NCI-H524 (cell line): ENCODE results near the gene MIOX.

Experiments used
- DNase-seq, 2 experiments: peaks; one replicate each; lab custom pipeline; 2025; lab: John Stamatoyannopoulos, UW

MIOX gene

GRCh38 chr22:50490531-50491308 lies 4.1 kb downstream of the MIOX start:
- no peak for DNase-seq

- DNase-seq: no peak
Observed at GRCh38 chr22:50497093-50497492, 10.4 kb downstream of the MIOX start.

- DNase-seq: peak; percentile 36 to 86
Observed at GRCh38 chr22:50498322-50498890, 11.7 kb downstream of the MIOX start.

- no peak for DNase-seq
Observed at GRCh38 chr22:50500452-50500851, 13.8 kb downstream of the MIOX start.

GRCh38 chr22:50502096-50502495 lies 15.4 kb downstream of the MIOX start:
- DNase-seq: no peak

GRCh38 chr22:50502628-50503474 lies 16.2 kb downstream of the MIOX start:
- DNase-seq: no peak

DNA sequence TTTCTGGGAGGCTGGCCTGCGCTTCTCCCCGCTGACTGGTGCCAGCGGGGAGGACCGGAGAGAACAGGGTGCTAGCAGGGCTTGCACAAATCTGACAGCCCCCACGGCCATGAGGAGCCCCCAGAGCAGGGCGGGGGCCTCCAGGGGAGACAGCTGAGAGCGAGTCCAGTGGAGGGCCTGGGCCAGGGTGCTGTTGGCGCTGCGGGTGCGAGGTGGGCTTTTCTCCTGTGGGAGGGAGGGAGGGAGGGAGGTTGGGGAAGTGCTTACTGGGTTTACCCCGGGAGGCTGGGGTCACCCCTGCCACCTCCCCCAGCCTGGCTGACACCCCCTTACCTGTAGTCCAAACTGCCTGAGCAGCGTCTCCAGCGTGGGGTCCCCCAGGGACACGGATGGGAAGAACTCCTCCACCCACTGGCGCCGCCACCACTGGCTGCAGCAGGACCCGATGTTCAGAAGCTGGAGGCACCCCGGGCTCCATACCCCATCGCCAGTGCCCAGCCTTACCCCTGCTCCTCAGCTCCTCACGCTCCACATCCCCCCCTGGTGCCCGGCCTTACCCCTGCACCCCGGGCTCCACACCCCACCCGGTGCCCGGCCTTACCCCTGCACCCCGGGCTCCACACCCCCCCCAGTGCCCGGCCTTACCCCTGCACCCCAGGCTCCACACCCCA lies 17.0 kb downstream of the MIOX start:
- DNase-seq: no peak

DNA sequence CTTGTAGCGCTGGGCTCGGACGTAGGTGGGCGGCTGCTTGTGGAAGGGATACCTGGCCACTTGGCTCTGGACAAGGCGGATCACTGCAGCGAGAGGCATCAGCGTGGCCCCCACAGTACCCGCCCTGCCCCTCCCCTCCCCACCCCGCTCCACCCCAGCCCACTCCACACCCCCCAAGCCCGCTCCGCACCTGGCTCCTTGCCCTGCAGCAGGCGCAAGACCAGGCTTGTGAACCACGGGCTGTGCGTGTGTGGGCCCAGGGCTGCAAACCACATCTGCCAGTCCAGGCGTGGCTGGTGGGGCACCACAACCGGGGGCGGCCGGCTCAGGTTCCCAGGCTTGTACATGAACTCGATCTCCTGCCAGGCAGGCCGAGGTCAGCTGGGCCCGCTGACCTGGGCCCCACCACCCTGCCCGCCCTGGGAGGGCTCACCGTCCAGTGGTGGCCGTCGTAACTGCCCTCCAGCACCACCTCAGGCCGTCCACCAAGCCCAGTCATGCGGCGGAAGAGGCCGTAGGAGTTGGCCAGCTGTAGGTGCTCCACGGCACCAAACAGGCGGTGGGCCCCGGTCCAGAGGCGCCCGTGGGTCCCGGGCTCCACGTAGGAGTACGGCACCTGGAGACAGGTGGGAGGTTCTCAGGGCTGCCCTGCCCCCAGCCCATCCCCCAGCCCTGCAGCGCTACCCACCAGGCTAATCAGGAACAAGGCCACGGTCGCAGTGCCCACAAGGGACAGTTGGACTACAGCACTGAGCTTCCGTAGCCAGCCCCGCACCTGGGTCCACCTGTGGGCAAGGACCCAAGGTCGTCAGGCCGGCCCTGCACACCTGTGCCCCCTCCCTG lies 17.9 kb downstream of the MIOX start:
- DNase-seq: no peak

- DNase-seq: no peak
Observed at GRCh38 chr22:50505276-50505775, 18.7 kb downstream of the MIOX start.

- DNase-seq: no peak
Observed at GRCh38 chr22:50505776-50506610, 19.3 kb downstream of the MIOX start.

- peak in 1 of 2 experiments; percentile 35 for DNase-seq
Observed at GRCh38 chr22:50506611-50507420, 20.2 kb downstream of the MIOX start.

- DNase-seq: no peak
Observed at GRCh38 chr22:50507421-50507990, 20.8 kb downstream of the MIOX start, which contains the start of gene LMF2. Gene LMF2 (minus strand): TSS chr22:50507702. CDS start chr22:50507675, 27 bp downstream.

DNA sequence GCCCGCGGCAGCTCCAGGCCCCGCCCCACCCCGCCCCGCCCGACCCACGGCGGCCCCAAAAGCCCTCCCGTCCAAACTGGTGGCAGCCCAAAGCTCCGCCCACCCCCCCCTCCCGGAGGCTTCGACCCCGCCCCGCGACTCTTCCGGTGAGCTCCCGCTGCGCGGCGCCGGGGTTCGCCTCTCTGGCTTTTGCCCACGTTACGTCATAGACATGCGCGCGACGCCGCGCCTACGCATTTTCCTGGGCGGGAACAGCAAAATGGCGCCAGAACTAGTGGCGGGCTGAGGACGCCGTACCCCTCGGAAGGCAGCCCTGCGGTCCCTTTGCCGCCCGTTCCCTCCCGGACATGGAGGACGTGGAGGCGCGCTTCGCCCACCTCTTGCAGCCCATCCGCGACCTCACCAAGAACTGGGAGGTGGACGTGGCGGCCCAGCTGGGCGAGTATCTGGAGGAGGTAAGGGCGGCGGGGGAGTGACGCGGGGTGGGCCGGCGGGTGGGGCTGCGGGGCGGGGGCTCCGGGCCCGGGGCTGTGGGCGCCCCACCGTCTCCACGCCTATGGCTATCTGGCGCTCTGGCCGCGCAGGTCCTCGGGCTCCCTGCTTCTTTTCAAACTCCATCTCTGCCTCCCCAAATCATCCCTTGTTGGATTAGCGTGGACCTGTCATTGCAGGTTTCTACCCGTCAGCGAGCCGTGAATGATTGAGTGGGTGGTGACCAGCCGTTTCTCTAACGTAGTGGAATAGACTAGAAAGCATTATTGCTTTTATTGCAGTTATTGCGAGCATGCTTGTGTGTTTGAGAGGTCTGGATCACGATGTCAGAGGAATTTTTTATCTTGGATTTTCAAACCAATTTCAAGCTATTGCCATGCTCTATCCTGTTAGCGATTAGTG lies 21.6 kb downstream of the MIOX start, which contains the start of gene NCAPH2:
NCAPH2 (plus strand) TSS at position 234 of the 894 bp plus-strand sequence; CDS start at position 348, 114 bp downstream.
- peak; percentile 94 to 98 for DNase-seq

DNA sequence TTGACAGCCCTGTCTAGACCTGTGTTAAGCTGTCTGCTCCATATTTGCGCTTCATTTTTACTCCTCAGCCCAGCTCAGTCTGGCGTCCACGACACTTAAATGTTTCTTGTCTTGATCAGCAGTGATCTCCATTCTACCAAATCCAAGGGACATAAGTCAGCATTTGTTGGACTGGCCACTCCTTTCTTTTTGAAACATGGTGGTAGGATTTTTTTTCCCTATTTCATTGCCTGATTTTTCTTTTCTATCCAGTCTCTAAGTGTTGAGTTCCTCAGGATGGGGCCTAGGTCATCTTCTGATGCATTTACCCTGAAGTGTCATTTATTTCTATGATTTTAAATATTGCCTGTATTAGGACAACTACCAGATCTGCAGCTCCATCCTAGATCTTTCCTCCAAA lies 22.2 kb downstream of the MIOX start:
- DNase-seq: no peak

DNA sequence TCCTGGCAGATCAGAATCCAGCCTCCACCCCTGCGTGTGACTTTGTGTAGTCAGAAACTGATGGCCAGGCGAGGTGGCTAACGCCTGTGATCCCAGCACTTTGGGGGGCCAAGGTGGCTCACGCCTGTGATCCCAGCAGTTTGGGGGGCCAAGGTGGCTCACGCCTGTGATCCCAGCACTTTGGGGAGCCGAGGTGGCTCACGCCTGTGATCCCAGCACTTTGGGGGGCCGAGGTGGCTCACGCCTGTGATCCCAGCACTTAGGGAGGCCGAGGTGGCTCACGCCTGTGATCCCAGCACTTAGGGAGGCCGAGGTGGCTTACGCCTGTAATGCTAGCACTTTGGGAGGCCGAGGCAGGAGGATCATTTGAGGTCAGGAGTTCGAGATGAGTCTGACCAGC lies 26.5 kb downstream of the MIOX start:
- DNase-seq: no peak

GRCh38 chr22:50516068-50516467 lies 29.4 kb downstream of the MIOX start:
- no peak for DNase-seq

- DNase-seq: no peak
Observed at GRCh38 chr22:50516891-50517290, 30.2 kb downstream of the MIOX start.
